Stimulated activated CD8-positive, alpha-beta memory T cell treated with anti-CD3 and anti-CD28 coated beads, Interleukin-12 subunit alpha, Interleukin-12 subunit beta, amount 100 ng/mL, for 4 hours (primary cell): ENCODE measurements around the gene XYLB.
"Not testable (repeated sequence)": the region's sequence is repeated elsewhere in the genome, so short reads cannot be mapped to it uniquely, and the experiment has no call there.

ENCODE experiments used
- DNase-seq: peaks from one replicate; pipeline ENCODE4 v3.0.0-alpha.2; 2020; ENCODE audit warnings: low read depth

Gene XYLB

DNA sequence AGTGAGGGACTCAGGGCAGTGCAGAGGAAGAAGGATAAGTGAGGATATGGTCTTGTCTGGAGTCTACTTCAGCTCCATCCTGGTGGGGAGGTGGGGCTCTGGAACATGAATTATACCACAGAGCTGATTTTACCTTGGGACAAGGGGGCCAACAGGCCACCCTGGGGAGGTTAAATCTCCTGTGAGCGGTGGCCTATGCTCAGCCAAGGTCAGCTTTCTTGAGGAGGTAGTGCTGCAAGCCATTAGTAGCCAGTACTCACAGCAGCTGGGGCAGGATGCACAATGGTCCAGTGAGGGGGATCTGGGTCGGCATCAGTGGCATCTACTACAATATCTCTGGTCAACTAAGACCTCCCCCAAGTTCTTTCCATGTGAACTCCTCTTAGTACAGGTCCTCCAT lies 49.7 kb downstream of the XYLB start:
- no peak for DNase-seq

DNA sequence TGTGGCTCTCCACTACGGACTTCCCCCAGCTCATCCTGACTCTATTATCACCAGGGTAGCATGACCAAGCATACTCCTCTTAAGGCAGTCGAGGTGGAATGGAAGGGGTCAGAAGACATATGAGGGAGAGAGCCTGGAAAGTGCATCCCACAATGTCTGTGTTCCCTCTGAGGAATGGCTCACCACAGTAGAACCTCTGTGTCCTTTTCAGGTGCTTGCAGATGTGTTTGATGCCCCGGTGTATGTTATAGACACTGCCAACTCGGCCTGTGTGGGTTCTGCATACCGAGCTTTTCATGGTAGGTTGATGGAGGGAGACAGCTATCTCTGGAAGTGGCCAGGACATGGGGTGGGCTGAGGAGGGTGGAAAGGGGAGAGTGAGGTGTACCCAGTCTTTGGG lies 50.3 kb downstream of the XYLB start:
- no peak for DNase-seq

DNA sequence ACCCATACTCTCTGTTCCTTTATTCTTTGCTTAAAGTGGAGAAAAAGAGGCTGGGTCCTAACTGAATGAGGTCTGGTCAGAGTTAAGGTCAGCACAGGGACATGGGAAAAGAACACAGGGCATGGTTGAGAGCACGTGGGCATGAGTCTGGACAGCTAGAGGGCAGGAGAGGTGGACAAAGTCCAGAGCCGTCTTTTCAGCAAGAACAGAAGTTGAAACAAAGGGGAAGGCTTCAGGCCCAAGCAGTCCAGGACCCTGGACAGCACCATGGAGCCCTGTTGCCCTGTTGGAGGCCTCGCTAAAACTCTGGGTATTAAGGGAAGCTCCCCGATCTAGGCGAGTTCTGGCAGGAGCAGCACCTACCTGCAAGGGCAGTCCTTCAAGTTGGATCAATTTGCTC lies 50.7 kb downstream of the XYLB start:
- no peak for DNase-seq

DNA sequence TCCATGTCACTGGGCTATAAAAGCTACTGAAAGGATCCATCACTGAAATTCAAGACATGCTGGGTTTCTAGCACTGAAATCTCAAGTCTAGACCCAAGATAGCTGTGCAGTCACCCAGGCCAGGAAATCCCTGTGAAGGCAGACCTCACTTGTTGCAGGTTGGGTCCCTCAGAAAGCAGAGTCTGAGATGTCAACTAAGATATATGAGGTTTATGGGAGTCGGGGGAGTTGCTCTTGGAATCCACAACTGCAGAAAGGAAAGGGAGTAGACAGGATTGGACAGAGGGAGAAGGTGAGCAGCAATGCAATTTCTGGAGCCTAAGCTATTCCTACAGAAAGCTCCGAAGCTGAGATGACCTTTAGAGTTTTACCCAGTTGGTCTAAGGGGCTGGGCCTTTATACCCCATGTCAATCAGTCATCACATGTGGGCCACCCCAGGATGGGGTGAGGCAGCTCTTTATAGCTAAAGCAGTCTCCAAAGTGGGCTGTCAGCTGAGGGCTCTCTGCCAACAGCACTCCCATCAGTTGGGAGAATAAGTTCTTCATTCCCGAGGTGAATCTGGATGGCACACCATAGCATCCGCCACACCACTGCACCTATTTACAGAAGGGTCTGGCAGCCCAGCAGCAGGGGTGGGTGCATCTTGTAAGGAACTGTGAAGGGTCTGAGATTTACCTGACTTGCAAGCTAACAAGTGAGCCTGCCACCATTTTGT lies 54.8 kb downstream of the XYLB start:
- no peak for DNase-seq

DNA sequence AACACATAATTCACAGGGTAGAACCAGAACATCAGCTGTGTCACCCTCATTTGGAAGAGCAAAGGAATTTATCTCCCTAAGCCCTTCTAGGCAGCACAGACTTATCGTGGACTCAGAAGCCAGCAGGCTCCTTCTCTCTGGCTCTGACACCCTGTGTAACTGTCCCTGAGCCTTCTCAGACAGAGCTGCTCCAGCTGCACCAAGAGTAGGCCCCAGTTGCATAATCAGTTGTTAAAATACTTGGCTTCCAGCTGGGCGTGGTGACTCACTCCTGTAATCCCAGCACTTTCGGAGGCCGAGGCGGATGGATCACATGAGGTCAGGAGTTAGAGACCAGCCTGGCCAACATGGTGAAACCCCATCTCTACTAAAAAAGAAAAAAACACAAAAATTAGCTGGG lies 57.7 kb downstream of the XYLB start:
- DNase-seq, result no peak

DNA sequence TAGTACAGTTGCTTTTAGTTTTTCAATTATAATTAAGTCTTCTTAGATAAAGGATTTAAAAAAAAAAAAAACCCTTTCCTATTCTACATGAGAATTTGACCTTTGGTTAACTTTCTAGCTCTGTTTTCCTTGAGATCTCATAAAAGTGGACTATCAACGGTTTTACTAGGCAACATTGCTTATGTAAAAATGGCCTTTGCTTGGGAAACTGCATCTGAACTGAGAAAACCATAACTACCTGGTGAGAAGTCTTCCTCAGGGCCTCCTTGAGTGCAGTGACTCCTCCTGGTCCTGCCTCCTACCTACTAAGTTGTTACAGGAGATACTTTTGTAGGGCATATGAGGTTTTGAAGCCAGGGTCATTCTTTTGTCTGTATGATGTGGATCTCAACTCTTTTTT lies 65.0 kb downstream of the XYLB start:
- DNase-seq, result no peak

DNA sequence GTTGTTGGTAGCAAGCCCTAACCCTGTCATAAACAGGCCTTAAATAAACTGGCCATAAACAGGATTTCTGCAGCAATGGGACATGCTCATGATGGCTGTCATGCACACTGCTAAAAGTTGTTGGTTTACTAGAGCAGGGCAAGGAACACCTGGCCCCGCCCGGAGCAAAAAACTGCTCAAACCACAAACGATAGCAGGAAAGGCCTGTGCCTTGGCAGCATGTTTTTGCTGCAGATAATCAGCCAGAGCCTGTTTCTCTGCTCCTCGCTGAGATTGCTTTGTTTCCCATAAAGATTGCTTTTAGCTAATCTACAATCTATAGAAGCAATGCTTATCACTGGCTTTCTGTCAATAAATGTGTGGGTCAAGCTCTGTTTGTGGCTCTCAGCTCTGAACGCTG lies 74.2 kb downstream of the XYLB start:
- not testable (repeated sequence) for DNase-seq

DNA sequence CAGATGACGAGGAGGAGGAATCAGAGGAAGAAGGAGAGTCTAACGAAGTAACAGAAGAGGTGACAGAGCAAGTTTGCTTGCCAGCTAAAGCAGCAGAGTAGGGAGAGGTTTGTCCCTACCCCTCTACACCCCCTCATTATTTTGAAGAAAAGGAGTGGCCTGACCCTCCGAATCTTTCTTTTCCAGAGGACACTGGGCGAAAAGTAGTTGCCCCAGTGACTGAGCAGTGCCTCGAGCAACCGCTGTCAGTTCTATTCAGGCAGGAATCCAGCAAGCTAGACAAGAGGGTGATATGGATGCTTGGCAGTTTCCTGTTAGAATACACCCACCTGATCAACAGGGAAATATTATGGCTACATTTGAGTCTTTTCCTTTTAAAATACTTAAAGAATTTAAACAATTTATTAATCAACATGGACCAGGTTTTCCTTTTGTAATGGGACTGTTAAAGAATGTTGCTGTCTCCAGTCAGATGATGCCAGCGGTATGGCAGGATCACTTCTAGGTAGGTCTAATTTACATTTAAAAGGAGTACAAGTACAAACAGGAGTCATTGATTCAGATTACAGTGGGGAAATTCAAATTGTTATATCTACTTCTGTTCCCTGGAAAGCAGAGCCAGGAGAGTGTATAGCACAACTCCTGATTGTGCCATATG lies 75.2 kb downstream of the XYLB start:
- no peak for DNase-seq

DNA sequence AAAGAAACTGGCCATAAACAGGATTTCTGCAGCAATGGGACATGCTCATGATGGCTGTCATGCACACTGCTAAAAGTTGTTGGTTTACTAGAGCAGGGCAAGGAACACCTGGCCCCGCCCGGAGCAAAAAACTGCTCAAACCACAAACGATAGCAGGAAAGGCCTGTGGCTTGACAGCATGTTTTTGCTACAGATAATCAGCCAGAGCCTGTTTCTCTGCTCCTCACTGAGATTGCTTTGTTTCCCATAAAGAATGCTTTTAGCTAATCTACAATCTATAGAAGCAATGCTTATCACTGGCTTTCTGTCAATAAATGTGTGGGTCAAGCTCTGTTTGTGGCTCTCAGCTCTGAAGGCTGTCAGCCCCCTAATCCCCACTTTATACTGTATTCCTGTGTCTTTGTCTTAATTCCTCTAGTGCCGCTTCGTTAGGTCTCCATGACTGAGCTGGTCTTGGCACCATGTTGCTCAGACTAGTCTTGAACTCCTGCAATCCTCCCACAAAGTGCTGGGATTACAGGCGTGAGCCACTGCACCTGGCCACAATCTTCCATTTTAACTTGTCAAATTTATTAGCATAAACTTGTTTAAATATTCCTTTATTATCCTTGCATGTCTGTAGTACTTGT lies 80.3 kb downstream of the XYLB start:
- DNase-seq, result not testable (repeated sequence)

DNA sequence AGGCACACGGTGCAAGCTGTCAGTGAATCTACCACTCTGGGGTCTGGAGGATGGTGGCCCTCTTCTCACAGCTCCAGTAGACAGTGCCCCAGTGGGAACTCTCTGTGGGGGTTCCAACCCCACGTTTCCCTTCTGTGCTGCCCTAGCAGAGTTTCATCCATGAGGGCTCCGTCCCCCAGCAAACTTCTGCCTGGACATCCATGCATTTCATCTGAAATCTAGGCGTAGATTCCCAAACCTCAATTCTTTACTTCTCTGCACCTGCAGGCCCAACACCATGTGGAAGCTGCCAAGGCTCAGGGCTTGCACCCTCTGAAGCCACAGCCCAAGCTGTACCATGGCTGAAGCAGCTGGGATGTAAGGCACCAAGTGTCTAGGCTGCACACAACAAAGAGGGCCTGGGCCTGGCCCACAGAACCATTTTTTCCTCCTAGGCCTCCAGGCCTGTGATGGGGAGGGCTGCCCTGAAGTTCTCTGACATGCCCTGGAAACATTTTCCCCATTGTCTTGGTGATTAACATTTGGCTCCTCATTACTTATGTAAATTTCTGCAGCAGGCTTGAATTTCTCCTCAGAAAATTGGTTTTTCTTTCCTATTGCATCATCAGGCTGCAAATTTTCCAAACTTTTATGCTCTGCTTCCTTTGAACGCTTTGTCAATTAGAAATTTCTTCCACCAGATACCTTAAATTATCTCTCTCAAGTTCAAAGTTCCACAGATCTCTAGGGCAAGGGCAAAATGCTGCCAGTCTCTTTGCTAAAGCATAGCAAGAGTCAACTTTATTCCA lies 86.5 kb downstream of the XYLB start:
- DNase-seq, result not testable (repeated sequence)

DNA sequence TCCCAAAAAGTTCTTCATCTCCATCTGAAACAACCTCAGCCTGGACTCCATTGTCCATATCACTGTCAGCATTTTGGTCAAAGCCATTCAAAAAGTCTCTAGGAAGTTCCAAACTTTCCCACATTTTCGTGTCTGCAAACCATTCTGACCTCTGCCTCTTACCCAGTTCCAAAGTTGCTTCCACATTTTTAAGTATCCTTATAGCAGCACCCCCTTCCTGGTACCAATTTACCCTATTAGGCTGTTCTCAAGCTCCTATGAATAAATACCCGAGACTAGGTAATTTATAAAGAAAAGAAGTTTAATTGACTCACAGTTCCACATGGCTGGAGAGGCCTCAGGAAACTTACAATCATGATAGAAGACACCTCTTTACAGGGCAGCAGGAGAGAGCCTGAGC lies 87.1 kb downstream of the XYLB start:
- DNase-seq, result not testable (repeated sequence)

DNA sequence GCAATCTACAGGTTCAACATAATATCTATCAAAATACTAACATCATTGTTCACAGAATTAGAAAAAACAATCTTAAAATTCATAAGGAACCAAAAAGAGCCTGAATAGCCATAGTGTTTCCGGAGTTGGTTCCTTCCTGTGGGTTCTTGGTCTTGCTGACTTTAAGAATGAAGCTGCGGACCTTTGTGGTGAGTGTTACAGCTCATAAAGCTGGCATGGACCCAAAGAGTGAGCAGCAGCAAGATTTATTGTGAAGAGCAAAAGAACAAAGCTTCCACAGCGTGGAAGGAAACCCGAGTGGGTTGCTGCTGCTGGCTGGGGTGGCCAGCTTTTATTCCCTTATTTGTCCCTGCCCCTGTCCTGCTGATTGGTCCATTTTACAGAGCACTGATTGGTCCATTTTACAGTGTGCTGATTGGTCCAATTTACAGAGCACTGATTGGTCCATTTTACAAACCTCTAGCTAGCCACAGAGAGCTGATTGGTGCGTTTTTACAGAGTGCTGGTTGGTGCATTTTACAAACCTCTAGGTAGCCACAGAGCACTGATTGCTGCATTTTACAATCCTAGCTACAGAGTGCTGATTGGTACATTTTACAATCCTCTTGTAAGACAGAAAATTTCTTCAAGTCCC lies 92.0 kb downstream of the XYLB start:
- DNase-seq, result not testable (repeated sequence)

DNA sequence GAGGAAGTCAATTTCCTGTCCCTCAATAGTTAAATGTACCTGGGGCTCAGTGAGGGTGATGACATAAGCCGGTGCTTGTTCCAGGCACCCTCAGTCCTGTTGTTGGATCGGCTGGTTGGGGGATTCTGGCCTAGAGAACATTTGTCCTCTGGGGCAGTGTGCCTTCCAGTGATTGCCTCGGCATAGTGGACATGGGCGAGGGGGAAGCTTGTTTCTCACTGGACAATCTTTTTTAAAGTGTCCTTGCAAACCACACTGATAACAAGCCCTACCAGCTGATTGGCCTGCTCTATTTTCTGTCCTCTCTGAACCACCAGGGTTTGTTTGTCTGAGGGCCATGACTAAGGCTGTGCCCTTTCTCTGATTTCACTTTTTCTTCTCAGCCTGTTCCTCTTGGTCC lies 96.6 kb downstream of the XYLB start:
- DNase-seq, result not testable (repeated sequence)

DNA sequence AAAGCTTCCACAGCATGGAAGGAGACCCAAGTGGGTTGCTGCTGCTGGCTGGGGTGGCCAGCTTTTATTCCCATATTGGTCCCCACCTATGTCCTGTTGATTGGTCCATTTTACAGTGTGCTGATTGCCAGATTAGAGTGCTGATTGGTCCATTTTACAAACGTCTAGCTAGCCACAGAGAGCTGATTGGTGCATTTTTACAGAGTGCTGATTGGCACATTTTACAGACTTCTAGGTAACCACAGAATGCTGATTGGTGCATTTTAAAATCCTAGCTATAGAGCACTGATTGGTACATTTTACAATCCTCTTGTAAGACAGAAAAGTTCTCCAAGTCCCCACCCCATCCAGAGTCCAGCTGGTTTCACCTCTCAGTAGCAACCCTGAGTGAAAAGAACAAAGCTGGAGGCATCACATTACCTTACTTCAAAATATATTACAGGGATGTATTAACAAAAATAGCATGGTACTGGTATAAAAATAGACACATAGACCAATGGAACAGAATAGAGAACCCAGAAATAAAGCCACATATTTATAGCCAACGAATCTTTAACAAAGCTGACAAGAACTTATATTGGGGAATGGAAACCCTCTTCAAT lies 99.6 kb downstream of the XYLB start:
- no peak for DNase-seq

DNA sequence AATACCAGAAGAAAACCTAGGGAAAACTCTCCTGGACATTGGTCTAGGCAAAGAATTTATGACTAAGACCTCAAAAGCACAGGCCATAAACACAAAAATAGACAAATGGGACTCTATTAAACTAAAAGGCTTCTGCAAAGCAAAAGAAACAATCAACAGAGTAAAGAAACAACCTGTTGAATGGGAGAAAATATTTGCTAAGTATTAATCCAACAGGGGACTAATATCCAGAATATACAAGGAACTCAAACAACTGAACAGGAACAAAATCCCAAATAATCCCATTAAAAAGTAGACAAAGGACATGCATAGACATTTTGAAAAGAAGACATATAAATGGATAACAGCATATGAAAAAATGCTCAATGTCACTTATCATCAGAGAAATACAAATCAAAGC lies 100.2 kb downstream of the XYLB start:
- DNase-seq, result no peak

DNA sequence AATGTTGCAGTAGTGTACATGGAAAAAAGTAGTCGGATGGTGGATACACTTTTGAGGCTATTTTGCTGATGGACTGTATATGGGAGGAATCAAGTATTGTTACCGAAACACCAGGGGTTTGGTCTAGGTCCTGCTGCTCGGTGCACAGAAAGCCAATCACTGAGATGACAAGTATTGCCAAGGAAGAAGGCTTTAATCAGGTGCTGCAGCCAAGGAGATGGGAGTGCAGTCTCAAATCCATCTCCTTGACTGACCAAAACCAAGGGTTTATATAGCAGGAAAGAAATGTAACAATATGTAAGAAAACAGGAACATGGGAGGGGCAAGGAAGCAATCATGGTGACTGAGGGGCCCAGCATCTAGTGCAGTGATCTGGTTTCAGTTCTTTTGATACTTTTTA lies 104.3 kb downstream of the XYLB start:
- no peak for DNase-seq

DNA sequence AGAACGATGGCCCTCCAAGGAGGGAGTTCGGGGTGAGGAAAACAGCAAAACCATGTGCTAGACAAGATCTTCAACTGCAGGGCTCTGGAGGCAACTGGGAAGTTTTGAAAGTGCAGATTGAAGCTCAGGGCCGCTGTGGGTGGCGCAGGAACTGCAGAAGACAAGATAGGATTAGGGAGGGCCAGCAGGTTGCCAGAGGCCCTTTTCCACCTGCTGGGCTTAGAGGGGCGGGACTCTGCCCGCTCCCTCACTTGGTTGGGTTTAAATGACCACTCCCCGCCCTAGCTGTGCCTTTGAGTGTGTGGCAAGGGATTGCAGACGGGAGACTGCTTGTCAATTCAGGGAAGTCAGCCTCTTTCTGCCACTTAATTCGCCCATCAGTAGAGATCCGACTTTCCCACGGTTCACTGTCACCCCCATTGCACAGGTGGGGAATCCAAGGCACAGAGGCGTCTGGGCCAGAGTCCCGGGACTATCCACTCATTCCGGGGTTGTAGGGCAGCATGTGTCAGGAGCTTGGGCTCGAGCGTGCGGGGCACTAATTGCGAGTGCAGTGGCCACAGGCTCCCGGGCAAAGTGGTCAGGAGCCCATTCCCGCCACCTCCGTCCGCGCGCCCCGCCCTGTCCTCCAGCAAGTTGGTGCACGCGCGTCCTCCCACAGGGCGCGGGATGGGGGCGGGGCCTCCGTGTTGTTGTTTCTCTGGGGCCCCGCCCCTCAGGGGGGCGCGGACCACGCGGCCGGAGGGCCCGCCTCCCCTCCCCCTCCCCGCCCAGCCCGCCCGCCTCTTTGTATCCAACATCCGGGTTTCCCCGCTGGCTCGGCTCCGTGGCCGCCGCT lies 106.7 kb downstream of the XYLB start, which contains the start of gene ACVR2B:
TSS of gene ACVR2B (plus strand) at position 816 of the 838 bp plus-strand sequence. CDS start 433 bp downstream, outside the sequence.
- peak; percentile 57 for DNase-seq

DNA sequence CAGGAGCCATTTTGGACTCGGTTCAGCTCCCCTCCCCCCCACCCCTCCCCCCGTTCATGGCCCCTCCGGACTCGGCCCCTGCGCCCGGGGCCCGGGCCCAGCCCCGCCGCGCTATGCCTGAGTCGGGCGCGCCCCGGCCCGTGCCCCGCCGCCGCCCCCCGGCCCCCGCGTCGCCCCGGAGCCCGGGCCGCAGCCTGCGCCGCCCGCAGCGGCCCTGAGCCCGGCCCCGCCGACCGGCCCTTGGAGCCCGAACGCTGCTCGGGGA lies 107.3 kb downstream of the XYLB start:
- no peak for DNase-seq

DNA sequence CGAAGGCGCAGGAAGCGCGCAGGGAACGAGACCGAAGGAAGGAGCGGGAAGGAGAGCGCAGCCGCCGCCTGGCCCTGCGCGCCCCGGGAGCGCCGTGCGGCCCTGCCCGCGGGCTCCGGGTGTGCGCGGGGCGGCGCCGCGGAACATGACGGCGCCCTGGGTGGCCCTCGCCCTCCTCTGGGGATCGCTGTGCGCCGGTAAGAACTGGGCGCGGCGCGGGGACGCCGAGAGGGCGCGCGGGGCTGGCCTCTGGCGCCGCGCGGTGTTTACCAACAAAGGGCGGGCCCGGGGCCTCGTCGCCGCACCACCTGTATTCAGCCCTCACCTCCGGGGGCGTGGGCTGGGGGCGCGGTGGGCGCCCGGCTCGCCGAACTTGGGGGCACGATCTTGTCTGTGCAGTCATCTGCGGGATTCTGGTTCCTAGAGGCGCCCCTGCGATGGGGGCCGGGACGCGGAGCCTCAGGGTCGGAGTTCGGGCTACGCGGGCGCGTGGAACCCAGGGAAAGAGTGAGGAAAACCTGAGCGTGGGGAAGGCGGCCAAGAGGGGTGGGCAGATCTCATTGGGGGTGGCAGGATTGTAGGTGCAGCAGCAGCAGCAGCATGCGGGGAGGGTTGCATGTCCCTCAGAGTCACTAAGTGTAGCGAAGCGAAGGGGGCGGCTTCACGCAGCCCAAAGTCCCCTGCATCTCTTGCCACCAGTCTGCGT lies 107.7 kb downstream of the XYLB start:
- DNase-seq, result no peak

DNA sequence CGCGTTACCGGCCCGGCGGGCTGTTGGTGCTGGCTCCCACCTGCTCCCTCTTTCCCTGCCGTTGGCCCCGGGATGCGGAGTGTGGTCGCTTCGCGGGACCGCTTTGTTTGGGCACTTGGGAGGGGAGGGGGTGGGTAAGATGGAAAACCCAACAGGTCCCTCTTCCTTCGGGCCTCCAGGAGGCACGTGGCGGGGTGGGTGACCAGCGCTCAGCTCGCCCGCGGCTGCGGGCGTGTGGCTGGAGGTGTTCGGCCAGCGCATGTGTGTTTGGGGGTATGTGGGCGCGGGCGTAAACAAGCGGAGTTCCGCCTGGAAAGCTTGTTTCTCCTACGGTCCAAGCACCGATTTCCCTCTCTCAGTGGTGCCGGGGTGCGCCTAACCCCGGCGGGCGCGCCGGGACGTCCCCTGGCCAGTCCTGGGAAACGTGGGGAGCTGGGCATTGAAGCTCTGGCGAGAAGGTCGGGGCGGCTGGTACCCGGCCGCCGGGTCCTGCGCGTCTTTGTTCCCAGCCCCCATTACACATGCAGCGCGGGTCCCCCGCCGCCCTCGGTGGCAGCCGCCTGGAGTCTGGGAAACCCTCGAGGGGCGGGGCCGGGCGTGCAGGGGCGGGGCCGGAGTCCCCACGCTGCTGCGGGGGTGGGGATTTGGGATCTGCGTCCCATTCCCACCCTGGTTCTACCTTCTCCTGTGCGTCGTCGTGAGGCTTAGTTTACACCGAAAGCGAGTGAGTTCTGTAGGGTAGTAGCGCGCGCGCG lies 108.5 kb downstream of the XYLB start:
- DNase-seq, result no peak
